ENCODE results near the gene PIGU. TPM values are rescaled to one million over a fixed set of nuclear protein-coding genes. Genes with fewer than 3 reads are reported as not detected.

PIGU gene
- total and polyA plus RNA-seq, 2 of the 13 experiments (the other 11 are each of a cell fraction or from before 2014, with no cell fraction given), result 45.5 to 231 TPM

DNA sequence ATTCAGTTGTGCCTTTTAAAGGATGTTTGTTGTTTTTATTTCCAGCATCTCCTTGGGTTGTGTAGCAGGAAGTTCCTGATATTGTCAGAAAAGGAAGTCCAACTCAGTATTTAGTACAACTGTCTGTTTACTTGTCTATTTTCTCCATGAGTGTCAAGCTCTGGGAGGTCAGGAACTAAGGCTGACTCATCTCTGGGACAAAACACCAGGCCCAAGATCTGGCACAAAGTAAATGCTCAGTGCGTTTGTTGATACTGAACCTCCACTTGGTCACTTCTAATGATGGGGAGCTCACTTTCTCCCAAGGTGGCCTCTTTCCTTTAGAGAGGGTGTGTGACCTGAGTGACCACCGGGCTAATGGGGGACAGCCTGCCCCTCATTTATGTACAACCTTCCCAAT lies 12.6 kb upstream of the PIGU start (continued):
- TF ChIP-seq ZMYM2 (CRISPR knock-in tag; IDR thresholded peaks at IDR 0.05) (peak; percentile 95), FOXJ3 (CRISPR knock-in tag; IDR thresholded peaks at IDR 0.05; ENCODE audit: borderline replicate concordance) (no peak), SPEN (CRISPR knock-in tag; IDR thresholded peaks at IDR 0.05; ENCODE audit: low read depth) (0 out of 2 replicates have a peak, but pooled peaks have one; percentile 16), FOXO1 (CRISPR knock-in tag; IDR thresholded peaks at IDR 0.05) (peak; percentile 42; the same call in 1 of the 2 replicates), NBN (conservative IDR thresholded peaks at IDR 0.05) (no peak), ERF (CRISPR knock-in tag; IDR thresholded peaks at IDR 0.05) (peak; percentile 53; the same call in 1 of the 2 replicates), ZSCAN22 (CRISPR knock-in tag; IDR thresholded peaks at IDR 0.05) (no peak), SRSF4 (IDR thresholded peaks at IDR 0.05; ENCODE audit: low read depth, low read length, poor library complexity, severe bottlenecking) (no peak)
- TF ChIP-seq, protein P1, sequence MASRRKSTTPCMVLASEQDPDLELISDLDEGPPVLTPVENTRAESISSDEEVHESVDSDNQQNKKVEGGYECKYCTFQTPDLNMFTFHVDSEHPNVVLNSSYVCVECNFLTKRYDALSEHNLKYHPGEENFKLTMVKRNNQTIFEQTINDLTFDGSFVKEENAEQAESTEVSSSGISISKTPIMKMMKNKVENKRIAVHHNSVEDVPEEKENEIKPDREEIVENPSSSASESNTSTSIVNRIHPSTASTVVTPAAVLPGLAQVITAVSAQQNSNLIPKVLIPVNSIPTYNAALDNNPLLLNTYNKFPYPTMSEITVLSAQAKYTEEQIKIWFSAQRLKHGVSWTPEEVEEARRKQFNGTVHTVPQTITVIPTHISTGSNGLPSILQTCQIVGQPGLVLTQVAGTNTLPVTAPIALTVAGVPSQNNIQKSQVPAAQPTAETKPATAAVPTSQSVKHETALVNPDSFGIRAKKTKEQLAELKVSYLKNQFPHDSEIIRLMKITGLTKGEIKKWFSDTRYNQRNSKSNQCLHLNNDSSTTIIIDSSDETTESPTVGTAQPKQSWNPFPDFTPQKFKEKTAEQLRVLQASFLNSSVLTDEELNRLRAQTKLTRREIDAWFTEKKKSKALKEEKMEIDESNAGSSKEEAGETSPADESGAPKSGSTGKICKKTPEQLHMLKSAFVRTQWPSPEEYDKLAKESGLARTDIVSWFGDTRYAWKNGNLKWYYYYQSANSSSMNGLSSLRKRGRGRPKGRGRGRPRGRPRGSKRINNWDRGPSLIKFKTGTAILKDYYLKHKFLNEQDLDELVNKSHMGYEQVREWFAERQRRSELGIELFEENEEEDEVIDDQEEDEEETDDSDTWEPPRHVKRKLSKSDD (CRISPR knock-in tag; IDR thresholded peaks at IDR 0.05; ENCODE audit: low read depth), result no peak
- TF ChIP-seq, protein P2, sequence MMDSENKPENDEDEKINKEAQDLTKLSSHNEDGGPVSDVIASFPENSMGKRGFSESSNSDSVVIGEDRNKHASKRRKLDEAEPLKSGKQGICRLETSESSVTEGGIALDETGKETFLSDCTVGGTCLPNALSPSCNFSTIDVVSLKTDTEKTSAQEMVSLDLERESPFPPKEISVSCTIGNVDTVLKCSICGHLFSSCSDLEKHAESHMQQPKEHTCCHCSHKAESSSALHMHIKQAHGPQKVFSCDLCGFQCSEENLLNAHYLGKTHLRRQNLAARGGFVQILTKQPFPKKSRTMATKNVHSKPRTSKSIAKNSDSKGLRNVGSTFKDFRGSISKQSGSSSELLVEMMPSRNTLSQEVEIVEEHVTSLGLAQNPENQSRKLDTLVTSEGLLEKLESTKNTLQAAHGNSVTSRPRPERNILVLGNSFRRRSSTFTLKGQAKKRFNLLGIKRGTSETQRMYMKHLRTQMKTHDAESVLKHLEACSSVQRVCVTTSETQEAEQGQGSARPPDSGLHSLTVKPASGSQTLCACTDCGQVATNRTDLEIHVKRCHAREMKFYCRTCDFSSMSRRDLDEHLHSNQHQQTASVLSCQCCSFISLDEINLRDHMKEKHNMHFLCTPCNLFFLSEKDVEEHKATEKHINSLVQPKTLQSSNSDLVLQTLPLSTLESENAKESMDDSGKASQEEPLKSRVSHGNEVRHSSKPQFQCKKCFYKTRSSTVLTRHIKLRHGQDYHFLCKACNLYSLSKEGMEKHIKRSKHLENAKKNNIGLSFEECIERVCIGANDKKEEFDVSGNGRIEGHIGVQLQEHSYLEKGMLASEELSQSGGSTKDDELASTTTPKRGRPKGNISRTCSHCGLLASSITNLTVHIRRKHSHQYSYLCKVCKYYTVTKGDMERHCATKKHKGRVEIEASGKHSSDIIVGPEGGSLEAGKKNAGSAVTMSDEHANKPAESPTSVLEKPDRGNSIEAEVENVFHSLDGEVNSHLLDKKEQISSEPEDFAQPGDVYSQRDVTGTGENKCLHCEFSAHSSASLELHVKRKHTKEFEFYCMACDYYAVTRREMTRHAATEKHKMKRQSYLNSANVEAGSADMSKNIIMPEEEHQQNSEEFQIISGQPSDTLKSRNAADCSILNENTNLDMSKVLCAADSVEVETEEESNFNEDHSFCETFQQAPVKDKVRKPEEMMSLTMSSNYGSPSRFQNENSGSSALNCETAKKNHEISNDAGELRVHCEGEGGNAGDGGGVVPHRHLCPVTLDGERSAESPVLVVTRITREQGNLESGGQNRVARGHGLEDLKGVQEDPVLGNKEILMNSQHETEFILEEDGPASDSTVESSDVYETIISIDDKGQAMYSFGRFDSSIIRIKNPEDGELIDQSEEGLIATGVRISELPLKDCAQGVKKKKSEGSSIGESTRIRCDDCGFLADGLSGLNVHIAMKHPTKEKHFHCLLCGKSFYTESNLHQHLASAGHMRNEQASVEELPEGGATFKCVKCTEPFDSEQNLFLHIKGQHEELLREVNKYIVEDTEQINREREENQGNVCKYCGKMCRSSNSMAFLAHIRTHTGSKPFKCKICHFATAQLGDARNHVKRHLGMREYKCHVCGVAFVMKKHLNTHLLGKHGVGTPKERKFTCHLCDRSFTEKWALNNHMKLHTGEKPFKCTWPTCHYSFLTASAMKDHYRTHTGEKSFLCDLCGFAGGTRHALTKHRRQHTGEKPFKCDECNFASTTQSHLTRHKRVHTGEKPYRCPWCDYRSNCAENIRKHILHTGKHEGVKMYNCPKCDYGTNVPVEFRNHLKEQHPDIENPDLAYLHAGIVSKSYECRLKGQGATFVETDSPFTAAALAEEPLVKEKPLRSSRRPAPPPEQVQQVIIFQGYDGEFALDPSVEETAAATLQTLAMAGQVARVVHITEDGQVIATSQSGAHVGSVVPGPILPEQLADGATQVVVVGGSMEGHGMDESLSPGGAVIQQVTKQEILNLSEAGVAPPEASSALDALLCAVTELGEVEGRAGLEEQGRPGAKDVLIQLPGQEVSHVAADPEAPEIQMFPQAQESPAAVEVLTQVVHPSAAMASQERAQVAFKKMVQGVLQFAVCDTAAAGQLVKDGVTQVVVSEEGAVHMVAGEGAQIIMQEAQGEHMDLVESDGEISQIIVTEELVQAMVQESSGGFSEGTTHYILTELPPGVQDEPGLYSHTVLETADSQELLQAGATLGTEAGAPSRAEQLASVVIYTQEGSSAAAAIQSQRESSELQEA (CRISPR knock-in tag; IDR thresholded peaks at IDR 0.05; ENCODE audit: not compliant biosample characterization), result no peak
- TF ChIP-seq, protein P3, sequence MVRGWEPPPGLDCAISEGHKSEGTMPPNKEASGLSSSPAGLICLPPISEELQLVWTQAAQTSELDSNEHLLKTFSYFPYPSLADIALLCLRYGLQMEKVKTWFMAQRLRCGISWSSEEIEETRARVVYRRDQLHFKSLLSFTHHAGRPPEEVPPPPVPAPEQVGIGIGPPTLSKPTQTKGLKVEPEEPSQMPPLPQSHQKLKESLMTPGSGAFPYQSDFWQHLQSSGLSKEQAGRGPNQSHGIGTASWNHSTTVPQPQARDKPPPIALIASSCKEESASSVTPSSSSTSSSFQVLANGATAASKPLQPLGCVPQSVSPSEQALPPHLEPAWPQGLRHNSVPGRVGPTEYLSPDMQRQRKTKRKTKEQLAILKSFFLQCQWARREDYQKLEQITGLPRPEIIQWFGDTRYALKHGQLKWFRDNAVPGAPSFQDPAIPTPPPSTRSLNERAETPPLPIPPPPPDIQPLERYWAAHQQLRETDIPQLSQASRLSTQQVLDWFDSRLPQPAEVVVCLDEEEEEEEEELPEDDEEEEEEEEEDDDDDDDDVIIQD (CRISPR knock-in tag; IDR thresholded peaks at IDR 0.05; ENCODE audit: low read depth), result 0 out of 2 replicates have a peak, but pooled peaks have one; percentile 67
- TF ChIP-seq, protein P4, sequence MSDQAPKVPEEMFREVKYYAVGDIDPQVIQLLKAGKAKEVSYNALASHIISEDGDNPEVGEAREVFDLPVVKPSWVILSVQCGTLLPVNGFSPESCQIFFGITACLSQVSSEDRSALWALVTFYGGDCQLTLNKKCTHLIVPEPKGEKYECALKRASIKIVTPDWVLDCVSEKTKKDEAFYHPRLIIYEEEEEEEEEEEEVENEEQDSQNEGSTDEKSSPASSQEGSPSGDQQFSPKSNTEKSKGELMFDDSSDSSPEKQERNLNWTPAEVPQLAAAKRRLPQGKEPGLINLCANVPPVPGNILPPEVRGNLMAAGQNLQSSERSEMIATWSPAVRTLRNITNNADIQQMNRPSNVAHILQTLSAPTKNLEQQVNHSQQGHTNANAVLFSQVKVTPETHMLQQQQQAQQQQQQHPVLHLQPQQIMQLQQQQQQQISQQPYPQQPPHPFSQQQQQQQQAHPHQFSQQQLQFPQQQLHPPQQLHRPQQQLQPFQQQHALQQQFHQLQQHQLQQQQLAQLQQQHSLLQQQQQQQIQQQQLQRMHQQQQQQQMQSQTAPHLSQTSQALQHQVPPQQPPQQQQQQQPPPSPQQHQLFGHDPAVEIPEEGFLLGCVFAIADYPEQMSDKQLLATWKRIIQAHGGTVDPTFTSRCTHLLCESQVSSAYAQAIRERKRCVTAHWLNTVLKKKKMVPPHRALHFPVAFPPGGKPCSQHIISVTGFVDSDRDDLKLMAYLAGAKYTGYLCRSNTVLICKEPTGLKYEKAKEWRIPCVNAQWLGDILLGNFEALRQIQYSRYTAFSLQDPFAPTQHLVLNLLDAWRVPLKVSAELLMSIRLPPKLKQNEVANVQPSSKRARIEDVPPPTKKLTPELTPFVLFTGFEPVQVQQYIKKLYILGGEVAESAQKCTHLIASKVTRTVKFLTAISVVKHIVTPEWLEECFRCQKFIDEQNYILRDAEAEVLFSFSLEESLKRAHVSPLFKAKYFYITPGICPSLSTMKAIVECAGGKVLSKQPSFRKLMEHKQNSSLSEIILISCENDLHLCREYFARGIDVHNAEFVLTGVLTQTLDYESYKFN (CRISPR knock-in tag; conservative IDR thresholded peaks at IDR 0.05), result peak; percentile 38; the same call in 1 of the 2 replicates
